GM19023 (cell line): Measurements from ENCODE around the gene LMX1A.
A peak's percentile ranks its signal among the peaks of the same experiment; 100 is the strongest.

Experiments used
- ATAC-seq: cut with Tn5 transposase; IDR thresholded peaks from one replicate; pipeline ENCODE4 v1.9.1; 2021; ENCODE audit warnings: mild to moderate bottlenecking, moderate library complexity; ENCODE audit not compliant: unreplicated experiment

The LMX1A gene

DNA sequence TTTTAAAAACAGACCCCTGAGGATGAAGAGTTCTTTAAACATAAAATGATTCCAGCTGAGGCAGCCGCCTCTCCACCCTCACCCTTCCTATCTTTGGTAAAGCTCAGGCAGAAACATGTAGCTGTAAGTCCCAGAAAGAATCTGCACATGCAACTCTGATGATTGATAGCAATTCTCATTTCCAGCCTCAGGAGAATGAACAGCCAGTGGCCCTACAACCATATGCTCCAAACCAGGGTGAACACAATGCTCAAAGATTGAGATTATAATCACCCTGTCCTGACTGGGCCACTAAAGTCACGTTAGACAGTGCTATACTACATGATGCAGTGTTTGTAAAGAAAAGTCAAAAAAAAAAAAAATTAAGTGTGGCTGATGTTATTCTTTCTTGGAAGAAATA, 80.2 kb downstream of the LMX1A start:
- no peak for ATAC-seq

DNA sequence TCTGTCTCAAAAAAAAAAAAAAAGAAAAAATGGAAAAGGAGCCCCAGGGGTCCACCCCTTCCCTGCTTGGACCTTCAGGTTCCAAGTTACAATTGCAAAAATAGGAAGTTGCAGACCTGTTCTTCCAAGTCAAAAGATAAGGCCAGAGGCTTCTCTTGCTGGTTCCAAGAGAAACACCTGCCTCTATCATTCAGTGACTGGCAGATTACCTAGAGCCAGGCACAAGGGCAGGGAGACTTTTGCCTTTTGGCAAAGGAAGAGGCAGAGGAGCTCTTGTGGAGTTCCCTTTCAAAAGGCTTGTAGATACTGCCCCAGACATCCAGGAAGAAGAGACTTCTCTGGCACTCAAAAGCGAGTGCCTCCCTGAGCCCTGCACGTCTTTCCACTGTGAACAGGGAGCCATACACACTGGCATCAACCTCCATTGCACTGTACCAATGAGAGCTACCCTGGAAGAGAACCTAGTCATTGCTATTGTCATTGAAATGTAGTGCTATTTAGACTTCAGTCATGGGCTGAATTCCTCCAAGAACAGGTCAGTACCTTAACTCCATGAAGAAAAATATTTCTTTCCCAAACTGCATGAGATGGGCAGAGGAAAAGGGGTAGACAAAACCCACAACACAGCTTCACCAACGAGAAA, 91.2 kb downstream of the LMX1A start:
- ATAC-seq = no peak

DNA sequence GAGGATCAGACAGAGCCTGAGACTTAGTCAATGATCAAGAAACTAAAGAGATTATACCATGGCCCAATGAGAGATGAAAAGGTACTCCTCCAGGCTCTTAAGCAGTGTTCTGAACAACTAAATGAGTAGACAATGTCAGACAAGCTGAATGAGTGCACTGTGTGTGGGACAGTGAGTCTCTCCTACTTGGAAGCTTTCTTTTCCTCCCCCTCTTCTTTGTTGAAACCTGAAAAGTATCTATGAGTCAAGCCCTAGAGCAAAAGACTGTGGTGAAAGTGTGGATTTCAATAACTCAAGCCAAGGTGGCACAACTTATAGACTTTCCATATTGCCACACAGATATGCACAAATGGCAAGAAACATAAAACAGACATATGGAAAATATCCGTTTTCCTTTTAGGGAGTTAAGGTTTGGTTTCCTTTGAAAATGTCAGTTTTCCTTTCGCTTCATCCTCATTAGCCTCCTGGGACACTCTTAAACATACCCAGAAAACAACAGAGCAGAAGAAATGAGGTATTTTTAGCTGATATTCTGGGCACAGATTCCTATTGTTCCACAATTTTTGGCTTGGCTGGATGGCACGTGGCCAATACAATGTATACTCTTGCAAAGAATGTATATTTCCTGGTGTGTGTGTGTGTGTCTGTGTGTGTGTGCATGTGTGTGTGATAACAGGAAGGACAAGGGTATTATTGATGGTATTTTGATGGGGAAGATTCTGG, 96.6 kb downstream of the LMX1A start:
- no peak for ATAC-seq

DNA sequence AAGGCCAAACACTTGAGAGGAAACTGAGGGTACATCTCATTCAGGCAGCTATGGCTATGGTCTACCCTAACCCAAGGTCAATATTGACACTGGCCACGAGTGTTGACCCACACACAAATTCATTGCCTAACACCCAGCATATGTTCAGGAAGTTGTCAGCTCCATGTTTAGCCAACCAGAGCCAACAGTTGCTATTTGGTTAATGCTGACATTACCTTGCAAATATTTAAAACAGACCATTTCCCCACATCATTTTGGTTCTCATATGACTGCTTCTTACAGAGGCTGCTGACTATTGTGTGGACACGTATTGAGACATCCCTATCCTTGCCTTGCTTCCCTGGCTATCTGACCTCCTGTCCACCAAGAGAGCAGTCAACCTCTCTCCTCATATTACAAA, 97.3 kb downstream of the LMX1A start:
- no peak for ATAC-seq

DNA sequence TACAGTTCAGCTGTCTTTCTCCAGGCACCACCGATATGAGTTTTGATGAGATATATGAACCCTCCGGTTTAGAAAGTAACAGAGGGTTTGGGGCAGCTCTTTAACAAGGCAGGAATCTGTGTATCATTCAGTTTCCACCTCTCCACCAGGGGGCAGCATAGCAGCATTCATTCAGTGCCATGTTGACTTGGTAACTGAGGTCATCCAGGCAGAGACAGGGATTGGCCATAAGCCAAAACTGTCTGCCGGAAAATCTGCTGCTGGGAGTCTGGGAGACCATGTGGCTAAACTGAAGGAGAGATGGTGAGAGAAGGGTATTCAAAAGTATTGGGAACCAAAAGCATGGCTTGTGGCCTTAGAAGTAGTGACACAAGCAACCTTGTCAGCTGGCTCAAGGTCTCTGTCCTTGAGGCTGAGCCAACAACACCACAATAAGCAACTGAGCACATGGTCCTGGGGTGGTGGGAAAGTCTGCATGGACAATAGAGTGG, 98.5 kb downstream of the LMX1A start:
- peak; percentile 74 for ATAC-seq

DNA sequence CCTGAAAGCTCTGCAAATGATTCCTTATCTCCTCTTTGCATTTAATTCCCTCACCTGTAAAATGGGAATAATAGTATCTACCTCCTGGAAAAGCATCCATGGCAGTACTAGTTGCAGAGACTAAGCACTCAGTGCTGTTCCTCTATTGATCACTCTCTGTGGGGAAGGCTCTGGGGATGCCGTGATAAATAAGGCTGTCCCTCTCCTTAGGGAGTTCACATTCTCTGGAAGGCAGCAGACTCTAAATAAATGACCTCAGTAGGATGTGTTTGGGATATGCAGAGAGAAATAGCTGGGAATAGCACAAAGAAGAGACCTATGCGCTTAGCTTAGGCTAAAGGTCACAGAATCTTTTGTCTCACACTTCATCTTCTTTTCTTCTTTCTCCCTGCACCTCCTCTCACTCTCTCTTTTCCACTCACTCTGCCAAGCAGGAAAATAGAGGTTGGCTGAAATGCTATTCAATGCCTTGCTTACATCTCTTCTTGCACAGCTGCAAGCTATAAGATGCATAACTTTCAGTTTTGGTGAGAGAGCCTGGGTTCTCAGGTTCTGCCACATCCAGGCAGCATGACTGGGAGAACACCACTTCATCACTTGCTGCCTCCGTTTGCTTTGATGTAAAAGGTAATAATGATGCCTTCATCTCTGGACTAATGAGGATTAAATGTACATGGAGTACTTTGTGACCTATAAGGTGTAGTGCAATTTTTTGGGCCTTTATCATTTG, 101.5 kb downstream of the LMX1A start:
- no peak for ATAC-seq

DNA sequence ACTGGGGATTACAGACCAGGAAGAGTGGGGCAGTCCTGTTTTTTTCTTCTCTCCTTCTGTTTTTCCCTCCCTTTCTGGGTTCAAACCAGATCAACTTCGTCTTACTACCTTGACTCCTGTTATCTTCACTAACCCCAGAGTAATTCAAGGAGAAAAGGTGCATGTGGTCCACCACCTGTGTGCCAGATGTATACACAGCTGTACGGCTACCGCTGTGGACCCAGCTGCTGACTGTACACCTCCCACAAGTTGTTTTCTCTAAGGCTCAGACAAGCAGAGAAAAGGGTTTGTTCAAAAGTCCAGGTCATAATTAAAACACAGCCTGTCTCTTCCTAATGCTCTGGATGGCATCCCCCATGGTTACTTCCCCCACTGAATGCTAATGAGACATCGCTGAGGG, 102.1 kb downstream of the LMX1A start:
- ATAC-seq = no peak

DNA sequence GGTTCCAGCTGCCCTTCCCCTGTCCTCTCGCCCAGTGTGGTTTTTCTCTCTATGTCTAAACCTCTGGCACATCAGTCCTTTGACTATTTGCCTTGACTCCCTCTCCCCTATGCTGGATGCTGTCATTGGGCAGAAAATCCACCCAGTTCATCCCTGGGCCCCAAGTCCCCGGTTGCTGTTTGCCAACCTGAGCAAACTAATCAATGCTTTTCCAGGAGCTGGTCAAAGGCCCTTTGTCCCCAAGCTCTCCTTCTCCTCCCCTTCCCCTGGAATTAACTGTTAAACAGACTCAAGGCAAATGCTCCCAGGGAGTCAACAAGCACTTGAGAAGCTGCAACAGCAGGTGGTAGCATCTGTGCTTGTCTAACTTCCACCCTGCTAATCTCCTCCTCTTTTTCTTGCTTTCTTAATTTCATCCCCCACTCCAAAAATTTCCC, 102.7 kb downstream of the LMX1A start:
- no peak for ATAC-seq

DNA sequence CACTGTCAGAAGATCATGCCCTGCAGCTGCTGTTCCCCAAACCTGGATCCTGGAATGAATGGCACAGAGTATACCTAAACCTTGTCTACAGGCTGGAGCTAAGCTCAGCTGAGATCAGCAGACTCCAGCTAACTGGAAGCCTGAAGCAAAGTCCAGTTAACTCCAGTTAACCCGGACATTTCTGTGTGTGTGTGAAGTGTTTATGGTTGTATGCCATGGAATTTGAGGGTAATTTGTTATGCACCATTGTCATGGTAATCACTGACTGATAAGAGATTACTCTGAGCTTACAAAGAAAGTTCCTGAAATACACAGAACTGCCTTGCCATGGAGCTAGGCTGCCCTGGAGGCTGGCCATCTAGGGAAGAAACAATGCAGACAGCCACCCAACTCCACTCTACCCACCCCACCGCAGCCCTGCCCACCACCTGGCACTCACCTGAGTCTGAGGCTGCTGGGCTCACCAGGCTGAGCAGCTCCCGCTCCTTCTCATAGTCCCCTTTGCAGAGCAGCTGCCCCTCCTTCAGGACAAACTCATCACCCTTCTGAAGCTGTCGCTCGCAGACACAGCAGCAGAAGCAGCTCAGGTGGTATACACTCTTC, 107.4 kb downstream of the LMX1A start:
- ATAC-seq = no peak

DNA sequence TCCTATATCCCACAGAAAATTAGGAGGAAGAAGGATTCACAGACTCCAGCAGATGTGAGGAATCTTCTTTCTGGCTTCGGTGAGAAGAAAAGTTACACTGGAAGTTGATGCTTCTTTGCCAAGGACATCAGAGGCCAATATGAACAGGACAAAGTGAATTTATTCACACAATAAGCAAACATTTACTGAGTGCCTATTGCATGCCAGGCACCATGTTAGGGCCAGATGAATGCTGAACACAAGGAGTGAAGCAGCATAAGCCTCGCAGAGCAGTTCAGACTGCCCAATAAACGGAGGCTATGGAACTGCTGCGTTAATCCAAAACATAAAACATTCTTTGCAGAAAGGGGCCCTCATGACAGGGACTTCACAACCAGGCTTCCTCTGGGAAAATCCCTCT, 114.6 kb downstream of the LMX1A start:
- no peak for ATAC-seq

DNA sequence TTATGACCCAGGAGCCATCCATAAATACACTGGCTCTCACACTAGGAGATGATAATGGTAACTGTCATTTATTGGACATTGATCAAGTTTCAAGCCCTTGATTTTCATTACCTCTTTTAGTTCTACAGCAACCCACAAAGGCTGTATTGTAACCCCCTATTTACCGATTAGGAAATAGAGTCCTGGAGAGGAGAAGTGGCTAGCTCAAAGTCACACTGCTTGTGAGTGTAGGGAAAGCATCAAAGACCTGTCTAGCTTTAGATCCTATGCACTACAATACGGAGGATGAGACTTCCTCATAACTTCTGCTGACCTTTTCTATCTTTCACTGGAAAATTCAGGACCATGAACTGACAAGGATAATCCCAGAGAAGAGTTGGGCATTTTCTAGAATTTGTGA, 115.2 kb downstream of the LMX1A start:
- no peak for ATAC-seq

DNA sequence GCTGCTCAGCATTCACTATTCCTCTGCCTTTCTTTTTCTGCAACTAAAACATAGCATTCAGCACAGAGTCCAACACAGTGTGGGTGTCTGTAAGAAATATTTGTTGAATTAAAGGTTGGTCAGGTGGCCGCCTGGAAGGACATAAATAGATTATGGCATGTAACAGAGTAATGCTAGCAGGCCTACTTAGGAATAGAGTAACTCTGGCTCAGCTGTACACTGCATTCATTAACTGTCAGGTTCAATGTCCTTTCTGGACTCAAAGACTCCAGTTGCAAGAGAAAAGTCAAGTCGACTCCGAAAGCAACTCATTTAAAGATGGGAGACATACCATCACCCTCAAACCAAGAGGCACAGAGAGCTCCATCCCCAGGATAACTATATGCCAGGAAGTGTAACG, 116.0 kb downstream of the LMX1A start:
- no peak for ATAC-seq

DNA sequence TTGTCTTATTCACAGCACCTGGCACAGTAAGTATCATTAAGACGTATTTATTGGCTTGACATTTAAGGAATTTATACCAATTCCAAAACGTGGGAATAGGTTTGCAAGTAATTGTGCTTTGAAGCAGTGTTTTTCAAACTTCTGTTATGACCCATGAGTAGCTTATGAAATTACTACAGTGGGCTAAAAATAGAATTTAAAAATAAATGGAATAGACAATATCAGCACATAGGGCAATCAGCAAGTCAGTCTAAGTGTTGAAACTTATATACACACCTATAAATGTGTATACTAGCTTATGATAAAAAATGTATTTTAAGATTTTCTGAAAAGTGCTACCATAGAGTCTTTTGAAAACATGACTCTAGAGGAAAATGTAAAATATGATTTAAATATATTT, 116.6 kb downstream of the LMX1A start:
- no peak for ATAC-seq

DNA sequence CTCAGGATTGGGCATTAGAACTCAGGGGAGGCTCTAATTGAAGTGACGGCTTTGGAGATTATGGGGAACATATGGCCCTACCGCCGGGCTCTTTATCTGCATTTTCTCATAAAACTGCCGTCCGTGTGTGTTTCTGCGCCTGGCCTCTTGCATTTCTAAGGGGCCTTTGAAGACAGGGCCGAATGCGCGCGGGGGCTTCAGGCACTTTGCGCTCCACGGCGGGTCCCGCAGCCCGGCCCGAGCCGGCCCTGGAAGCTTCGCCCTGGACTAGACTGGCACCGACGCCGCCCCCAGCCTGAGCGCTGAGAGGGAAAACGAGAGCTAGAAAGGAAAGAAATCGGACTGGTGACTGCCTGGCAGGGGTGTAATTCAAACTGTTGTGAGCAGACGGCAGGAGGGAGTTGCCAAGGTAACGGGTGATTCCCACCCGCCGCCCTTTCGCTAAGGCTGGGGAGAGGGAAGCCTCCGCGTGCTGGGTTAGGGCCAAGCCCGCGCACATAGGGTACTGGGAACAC, 120.7 kb downstream of the LMX1A start:
- ATAC-seq = no peak

DNA sequence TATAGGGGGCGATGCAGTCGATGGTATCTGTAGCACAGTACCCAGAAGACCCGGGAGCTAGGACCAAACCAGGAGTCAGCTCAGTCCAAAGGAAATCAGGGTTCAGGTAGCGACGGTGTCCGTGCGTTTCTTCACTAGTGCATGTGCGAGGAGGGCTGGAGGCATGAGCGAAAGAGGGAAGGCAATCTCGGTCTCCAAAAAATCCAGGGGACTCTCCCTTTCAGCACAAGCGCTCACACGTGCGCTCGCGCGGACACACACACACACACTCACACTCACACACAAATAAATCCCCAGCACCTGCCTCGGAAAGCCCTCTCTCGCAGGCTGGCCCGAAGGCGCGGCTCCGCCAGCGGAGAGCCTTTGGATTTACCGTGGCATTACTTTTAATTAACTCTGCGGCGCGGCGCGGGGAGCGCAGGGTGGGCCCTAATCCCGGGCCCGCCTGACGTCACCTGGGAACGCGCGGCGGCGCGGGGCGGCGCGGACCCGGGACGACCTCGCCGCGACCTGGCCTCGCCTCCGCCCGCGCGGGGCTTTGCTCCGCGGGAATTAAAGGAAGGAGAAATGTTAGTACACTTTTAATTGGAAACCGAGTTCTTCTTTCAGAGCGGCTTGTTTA, 121.2 kb downstream of the LMX1A start:
- no peak for ATAC-seq

DNA sequence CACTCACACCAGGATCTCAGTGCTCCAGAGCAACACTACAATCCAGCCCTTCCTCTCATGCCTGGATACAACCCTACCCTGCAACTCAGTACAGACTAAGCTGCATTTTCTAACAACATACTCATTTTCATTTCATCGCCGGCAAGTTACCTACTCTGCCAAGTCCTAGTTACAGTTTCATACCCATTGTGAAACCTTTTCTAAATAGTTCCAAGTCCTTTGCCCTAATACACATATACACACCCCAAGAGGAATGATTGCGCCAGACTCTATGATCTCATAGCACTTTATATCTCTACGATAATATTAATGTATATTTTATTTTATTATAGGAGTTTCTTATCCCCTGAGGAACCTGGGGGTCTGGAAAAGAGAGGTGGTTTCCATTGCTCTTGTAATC, 122.4 kb downstream of the LMX1A start:
- ATAC-seq = no peak

DNA sequence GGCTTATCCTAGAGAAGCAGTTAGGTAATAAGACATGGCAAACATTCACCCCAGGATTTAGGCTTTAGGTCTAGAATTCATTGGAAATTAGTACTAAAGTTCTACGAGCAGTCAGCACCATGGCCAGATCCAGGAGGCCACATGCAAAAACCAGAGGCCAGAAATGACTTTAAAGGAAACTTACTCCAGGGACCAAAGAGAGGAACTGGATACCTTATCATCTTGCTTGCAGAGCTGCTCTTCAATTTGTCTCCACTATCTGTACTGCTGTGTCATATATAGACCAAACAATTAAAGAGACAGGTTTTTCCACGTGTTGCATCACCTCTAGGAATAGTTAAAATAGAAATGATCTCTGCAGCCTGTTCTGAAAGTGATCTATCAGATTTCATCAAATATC, 127.8 kb downstream of the LMX1A start:
- ATAC-seq = no peak

DNA sequence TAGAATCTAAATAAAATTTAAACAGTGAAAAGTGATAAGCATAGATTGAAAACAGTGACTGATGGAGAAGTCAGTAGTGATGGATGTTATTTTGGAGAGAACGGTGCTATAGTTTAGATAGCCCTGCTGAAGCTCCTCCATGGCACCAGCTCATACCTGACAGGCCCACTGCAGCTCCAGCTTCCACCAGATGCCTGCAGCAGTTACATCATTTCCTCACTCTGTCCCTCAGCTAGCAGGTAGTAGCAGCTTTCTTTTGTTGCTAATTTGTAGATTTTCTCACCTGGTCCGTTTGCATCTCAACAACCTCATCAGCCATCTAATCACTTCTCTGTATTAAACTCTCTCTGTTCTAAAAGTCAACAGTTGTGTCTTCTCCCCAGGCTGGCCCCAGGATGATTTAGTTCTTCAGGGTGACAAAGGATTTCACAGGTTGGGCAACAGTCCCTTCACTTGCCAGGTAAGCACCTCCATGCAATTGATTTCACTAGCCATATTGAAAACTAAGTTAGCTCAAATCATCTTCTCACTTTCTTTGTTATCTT, 128.3 kb downstream of the LMX1A start:
- ATAC-seq = no peak

DNA sequence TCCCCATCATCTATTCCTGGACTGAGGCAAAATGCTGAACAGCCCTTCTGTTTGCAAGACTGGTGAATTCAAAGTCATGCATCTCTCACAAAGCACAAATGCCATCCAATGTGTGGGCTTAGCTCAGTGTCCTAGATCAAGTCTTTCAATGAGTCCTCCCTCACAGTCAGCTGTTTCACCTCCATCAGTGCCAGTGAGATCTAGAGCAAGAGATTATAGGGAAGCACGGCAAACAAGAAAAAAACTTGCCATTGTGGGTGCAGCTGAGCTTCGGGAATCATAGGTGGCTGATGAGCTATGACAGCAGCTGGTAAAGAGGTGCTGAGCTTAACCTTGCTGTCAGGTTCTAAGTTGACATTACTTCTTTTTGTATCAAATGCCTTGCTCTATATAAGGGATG, 130.2 kb downstream of the LMX1A start:
- ATAC-seq = no peak

DNA sequence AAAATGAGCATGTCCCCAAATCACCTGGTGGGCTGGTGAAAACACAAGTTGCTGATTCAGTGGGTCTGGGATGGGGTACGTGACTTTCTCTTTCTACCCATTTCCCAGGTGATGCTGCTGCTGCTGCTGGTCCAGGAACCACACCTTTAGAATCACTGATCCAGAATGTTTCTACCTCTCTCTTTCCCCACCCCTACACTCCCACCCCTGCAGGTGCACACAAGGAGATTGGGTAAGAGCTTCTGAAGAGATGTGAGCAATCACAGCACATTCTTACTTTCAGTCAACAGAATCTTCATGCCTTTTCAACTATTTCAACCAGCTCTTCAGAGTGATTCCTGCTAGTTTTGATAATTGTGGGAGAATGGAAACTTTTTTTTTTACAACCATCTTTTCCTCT, 130.9 kb downstream of the LMX1A start:
- ATAC-seq = no peak

DNA sequence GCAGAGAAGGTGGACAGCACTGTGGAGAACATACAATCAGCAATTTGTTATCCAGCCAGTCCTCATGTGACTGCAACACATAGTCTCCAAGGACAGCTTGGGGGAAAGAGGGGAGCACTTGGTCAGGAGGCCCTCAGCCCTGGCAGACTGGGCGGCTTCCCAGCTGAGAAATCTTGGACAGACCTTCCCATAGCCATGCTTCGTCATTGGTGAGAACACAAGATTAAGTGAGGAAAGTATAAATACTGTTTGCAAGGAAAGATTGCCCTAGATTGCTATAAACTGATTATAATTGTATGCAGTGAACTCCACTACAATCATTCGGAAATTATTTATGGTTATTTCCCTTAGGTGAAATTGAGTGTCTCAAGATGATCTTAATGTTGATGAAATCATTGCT, 131.5 kb downstream of the LMX1A start:
- ATAC-seq = no peak
